NCI-H2081 treated with DMSO at 0.1 percent for 48 hours (cell line): ENCODE data around the gene CDSN.

Experiments used
- DNase-seq: peaks from one replicate; lab custom pipeline; 2025; lab: John Stamatoyannopoulos, UW

The CDSN gene

DNA sequence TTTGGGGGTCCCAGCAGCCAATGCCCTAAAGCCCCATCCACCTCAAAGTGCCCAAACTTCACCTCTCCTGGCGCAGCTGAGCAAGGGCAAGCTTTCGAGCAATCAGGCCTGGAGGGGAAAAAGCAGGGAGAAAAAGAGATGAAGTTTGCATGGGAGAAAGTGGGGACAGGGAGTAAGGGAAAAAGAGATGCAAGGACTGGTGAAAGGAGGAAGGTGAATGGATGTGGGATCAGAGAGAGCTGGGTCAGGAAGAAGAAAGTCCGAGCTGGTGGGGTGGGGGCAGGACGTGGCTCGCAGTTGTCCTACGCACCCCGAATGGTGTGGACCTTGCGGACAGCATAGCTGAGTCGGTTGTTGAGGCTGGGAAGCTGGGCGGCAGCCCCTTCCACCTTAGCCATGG lies 25.1 kb upstream of the CDSN start:
- DNase-seq, result no peak

DNA sequence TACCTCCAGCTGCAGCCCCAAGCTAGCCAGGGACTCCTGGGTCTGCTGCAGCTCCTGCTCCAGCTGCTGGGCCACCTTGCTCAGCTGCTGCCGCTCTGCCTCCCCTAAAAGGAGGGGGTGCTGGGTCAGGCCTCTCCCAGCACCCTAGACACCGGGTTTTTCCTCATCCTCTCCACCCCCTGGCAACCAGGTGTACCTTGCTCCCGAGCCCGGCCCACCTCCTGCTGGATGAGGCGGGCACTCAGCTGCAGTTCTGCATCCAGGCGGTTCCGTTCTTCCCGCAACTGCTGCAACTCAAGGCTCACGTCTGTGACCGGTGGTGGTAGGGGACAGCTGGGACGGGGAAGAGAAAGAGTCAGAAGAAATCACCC lies 24.7 kb upstream of the CDSN start:
- no peak for DNase-seq

DNA sequence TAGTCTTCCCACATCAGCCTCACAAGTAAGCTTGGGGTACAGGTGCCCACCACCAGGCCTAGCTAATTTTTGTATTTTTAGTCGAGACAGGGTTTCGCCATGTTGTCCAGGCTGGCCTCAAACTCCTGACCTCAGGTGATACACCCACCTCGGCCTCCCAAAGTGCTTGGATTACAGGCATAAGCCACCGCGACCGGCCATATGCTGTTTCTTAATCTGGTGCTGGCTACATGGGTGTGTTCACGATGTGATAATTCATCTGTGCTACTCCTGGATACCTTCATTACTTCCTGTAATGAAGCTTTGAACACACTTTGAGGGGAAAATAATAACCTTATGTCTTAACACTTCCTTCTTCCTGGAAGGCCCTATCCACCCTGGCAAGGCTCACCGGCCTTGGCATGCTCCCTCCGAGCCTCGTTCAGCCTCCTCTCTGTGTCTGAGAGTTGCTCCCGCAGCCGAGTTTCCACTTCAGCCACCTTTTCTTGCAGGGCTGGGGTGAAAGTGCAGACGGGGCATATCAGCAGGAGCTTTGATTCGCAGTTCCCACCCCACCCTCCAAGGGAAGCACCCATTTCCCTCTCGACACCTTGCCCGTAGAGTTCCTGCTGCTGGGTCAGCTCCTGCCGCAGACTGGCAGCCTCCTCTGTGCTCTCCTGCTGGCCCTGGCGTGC lies 24.2 kb upstream of the CDSN start:
- DNase-seq, result no peak

DNA sequence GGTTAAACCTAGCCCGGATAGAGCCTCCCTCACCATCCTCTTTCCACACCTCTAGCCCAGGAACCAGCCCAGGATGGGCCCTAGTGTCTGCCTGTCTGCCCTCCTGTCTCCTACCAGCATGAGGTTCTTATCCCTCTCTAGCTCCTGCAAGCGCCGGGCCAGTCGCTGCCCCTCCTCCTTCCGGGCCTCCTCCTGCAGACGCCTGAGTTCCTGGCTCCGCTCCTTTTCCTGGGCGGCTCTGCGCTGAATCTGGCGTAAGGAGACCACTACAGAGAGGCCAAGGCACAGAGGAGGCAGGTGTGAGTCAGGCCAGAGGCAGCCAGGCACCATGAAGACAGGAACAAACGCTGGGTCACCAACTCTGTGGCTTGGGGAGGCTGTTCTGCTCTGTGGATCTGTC lies 22.9 kb upstream of the CDSN start:
- no peak for DNase-seq

DNA sequence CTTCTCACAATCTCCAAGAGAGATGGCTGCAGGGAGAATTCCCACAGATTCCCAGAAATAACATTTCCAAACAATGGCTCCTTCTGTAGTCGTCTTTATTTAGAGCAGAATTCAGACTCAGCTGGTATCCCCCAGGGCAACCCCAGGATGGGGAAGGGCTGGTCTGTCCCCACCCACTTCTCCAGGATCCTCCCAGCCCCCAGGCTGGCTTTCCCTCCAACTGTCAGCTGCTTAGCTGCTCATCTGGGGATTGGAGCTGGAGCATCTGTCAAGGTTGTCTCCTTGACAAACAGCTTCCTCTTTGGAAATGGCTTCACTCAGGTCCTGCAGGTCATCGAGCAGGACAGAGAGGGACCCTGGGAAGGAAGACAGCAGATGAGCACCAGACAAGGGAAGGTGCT lies 22.1 kb upstream of the CDSN start:
- DNase-seq, result no peak

DNA sequence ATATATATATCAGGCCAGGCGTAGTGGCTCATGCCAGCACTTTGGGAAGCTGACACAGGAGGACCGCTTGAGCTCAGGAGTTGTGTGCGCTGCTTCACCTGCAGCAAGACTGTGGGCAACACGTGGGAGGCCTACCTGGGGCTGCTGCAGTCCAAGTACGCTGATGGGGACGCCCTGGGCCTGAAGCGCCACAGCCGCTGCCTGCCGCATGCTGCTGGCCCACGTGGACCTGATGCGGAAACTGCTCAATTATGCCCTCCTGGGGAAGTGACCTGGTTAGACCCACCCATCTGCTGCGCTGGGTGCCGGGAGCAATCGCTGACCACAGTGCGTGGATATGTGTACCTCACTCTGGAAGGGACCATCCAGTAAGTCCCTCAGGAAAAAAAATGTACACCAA lies 20.4 kb upstream of the CDSN start:
- no peak for DNase-seq

DNA sequence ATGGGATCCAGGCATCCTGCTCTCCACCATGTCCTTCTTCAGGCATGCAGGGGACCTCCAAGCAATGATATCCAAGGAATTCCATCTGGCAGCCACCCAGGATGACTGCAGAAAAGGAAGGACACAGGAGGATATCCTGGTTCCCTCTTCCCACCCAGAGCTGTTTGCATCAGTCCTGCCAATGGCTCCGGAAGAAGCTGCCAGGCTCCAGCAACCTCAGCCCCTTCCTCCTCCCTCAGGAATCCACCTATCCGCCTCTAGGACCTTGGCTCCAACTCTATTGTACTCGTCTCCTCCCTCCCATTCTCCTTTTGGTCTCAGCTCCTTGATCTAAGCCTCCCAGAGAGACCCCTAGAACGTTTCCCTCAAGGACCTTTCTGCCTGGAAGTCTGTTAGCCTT lies 19.4 kb upstream of the CDSN start:
- no peak for DNase-seq

DNA sequence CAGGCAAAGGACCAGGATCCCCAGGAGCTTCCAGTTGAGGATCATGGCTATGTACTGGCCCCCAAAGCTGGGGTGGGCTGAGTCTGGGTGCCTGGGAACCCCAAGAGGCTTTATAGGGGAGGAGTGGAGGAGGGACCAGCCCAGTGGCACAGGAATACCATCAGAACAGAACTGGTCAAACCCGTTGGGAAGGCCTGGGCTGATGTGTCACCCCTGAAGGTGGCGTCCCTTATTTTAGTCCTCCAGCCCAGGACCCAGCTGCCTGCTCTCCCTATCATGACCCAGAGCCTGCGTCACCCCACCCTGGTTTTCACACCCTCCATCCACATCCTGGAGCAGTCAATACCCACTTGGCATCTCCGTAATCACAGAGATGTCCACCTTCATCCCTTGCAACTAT lies 18.7 kb upstream of the CDSN start, which contains the start of gene PSORS1C2:
Gene PSORS1C2, minus strand, starts transcription at position 85 of the 400 bp plus-strand sequence. Its CDS starts 40 bp downstream, at position 45.
- no peak for DNase-seq

DNA sequence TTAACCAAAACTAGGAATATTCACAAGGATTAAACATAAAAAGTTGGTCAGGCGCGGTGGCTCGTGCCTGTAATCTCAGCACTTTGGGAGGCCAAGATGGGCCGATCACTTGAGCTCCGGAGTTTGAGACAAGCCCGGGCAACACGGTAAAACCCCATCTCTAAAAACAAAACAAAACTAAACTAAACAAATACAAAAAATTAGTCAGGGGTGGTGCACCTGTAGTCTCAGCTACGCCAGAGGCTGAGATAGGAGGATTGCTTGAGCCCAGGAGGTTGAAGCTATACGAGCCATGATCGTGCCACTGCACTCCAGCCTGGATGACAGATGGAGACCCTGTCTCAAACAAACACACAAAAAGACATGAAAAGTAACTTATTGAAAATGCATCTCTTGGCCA lies 15.5 kb upstream of the CDSN start:
- DNase-seq, result no peak

DNA sequence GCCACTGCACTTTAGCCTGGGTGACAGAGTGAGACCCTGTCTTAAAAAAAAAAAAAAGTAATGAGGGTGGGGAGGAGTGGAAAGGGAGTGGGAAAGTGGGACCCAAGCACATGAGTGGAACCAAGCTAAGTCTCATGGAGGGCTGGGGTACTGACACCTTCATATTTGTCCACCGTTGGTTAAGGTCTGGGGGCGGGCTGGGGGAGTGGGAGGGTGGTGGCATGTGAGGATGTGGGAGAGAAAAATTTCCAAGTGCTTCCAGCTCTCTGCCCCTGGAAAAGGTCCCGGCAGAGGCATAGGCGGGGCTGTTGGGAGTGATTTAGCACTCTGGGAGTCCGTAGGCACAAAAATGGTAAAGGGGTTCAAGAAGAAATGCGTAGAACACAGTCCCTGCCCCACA lies 12.6 kb upstream of the CDSN start:
- no peak for DNase-seq

DNA sequence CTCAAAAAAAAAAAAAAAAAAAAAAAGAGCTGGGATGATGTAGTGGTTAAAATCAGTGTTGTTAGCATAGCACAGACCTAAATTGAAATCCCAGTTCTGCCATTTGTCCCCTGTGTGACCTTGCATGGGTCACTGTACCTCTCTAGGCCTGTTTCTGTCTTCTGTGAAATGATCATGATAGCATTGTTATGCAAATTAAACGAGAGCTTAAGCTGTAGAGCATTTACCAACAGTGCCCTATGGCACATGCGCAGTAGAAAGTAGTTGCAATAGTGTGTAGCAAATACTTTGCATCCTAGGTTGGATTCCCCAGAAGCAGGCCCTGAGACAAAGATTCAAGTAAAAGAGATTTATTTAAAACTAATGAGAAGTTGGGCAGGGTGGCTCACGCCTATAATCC lies 11.3 kb upstream of the CDSN start:
- no peak for DNase-seq

DNA sequence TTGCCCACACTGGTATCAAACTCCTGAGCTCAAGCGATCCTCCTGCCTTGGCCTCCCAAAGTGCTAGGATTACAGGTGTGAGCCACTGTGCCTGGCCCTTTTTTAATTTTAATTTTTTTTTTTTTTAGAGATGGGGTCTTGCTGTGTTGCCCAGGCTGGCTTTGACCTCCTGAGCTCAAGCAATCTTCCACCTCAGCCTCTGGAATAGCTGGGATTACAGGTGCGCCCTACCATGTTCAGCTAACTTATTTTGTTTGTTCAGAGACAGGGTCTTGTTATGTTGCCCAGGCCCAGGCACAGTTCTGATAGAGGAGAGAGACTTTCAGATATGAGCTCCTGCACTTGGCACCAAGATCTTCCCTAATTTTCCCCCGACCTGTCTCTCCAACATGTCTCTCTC lies 10.5 kb upstream of the CDSN start:
- no peak for DNase-seq

DNA sequence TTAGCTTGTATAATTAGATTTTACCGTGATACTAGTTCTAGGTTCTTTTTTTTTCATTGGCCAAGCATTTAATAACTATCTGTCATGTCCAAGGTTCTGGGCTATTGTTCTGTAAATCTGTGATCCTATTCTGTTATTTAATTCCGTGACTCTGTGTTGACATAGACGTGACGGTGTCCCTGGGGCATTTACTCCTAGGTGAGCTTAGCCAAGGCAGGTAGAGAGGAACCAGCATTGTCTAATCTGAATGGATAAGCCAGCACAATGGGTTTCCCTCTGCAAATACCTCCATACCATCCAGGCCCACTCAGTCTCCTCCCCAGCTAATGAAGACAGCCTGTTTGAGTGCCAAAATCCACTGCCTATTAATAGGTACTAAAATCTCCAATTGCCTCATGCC lies 8.9 kb upstream of the CDSN start:
- no peak for DNase-seq

DNA sequence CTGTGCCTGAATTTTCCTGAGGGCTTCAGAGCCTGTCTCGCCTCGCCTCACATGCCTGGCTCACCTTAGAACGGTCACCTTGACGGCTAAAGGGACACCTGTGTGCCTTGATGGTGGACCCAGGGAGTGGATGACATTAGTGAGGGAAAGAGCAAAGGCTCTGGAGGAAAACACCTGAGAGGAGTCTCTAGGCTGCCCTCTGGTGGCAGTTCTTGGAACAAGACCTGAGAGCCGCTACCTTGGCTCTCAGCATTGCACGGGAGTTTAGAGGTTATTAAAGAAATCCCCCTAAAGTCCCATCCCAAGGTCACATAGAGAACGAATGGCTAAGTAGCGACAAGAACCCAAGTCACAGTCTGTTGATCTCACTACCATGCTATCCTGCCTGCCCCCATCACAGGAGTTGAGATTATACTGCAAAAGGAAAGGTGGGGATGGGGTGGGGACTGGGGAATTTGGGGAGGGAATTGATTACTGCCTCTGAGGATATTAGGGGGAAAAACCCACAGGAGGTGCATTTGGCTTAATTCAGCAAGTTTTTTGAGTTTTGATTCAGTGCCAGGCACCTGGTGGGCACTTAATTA lies 7.9 kb upstream of the CDSN start:
- no peak for DNase-seq

DNA sequence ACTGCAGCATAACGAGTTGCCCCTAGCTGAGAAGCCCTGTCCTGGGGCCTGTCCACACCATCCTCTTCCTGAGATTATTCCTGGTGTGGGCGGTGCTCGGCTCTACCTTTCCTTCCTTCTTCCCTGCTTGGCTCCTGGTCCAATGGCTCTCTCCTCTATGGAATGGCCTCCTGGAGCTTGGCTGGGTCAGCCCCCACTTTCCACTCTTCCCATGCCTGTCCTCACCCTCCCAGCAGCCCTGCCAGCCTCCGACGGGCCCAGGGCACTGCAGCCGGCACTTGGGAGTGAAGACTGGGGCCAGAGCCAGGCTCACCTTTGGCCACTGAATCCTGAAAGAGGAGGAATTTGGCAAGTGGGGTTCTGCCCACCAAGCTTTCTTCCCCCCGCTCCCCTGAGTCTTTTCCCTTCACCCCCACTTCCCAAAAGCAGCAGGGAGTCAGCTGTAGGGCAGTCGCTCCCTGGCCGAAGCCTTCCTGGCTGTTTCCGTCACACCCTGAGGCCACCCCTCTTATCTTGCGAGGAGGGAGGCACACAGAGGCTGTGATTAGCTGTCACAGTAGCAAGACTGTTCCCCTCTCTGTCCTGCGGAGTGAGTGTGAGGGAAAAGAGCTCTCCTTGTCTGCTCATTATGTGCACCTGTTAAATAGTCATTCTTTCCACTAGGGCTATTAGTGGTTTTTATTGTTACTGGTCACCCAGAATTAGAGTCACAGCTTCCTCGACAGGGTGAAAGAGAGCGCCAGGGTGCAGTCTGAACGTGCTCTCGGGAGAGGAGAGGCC lies 6.3 kb upstream of the CDSN start:
- DNase-seq, result no peak

DNA sequence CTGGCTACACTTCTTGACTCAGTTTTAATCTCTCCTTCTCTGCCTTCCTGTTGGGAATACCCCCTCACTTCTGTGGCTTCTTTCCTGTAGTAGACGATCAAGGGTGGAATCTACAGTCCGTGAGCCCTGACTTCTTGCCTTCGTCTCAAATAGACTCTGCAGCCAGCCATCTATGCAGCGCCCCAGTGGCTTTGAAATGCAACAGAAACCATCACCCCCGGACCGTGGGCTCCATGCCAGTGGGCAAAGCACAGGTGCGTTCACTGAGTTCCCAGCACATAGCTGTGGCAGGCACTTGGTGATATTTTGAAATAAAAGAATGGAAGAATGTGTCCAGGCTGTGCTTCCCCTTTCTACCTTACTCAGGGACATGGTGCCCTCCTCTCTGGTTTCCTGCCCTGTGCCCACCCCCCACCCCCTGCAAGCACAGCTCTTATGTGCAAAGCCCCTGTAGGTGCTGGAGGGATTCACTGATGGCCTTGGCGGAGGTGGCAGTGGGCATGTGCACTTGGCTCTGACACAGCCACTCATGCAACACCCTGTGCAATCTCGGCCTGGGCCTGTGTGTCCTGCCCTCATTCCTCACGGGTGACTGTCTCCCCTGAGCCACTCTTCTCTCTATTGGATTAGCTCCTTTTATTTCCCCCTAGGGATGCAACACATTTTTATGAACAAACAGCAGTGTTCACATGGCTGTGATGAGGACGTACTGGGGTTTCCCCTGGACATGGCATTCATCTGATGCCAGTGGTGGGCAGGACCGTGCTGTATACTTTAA lies 5.5 kb upstream of the CDSN start:
- DNase-seq, result no peak

DNA sequence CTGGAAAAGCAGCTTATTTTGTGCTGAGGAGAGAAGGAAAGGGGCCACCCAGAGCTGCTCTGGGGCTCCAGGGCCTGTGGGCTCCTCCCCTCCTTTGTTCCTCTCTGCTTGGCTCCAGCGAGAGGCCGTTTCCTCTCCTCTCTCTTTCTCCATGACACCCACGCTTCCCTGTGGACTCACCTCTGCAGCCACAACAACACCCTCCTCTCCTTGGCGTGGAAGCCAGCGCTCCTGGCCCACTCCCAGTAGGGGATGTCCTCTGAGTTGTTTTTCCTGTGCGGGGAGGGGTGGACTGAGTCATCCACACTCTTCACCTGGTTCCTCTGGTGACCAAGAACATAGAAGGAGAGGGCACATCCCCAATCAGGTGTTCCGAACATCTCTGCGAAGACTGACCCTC lies 4.9 kb upstream of the CDSN start:
- no peak for DNase-seq

DNA sequence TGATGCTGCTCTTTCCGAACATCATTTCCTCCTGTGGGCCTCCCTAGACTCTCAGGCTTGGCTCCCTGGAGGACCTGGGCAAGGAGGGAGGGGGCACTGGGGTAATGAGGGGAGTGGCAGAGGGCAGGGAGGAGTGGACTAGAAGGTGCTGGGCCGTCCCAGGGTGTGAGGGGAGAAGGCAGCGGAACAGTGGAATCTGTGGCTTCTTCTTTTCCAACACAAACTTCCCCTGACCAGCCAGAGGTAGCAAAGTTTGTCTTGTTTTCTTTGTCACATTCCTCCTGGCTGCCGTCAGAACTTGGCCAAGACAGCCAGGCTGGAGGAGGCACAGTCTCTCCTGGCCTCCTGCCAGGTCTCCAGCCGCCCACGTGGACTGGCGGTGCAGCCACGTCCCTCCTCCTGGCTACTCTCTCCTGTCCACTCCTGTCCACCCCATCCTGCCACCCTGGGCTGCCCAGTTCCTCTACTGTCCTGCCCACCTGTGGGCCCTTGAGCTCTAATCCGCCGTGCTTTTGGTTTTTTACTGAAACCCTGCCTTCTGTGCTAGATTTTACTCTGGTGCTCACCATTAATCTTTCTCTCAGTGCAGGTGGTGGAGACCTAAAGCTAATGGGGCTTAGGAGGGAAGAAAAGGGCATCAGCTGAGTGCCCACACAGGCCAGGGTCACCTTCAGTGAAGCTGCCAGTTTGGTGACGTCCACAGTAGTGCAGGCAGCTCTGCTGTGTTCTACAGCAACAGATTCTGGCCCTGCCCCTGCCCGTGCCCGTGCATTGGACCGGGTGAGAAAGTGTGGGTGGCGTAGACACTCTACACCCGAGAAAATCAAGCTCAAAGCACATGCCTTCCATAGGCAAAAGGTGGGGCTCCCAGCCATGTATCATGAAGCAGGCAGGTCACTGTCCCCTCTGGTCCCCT lies 2.8 kb upstream of the CDSN start:
- DNase-seq, result no peak

DNA sequence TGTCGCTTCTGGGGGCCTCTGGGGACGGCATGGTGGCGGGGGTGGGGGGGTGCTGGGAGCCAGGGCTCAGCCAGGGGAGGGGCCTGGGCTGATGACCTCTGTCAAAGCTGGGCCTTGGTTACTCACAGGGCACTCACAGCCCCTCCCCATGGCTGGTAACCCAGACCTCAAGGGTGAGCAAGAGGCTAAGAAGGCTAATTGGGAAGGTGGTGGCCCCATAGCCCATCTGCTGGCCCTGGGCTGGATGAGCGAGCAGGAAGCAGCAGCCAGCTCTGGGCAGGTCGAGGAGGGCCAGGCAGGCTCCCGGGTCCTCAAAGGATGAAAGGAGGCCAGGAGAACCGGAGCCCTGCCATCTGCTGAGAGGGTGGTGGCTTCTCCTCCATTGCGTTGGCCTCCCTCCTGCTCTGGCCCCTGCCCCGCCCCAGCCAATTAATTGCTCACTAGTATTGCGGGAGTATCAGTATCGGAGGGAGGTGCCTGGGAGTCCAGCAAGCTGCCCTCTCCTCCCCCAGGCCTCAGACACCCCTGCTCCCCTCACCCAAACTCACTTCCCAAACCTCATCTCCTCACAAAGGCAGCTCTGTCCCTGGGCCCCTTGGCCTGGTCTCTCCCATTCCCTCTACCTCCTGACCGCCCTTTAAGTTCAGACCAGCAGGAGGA lies 1.0 kb upstream of the CDSN start:
- DNase-seq, result no peak

DNA sequence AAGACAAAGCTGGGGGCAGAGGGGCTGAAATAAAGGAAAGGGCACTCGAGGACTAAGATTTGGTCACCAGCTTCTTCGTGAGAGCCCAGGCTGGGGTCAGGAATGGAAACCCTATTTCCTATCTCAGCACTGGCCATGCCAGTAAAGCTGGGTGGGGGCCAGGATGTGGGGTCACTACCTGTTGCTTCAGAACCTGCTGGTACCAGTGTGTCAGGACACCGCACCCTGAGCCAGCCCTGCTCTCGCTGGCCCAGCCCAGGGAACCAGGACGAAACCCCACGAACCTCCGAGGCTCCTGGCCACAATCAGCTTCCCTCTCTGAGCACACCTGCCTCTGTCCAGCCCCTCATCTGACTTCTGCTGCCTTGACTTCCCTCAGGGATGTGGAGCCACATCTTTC lies 2.1 kb downstream of the CDSN start:
- DNase-seq, result no peak
